Measurements from ENCODE around the gene PRLR. TPM values are rescaled to one million over a fixed set of nuclear protein-coding genes. Genes with fewer than 3 reads are reported as not detected.

The PRLR gene
- total and polyA plus RNA-seq, 2 of the 13 experiments (the other 11 are each of a cell fraction or from before 2014, with no cell fraction given) = 12.2 to 13.3 TPM

DNA sequence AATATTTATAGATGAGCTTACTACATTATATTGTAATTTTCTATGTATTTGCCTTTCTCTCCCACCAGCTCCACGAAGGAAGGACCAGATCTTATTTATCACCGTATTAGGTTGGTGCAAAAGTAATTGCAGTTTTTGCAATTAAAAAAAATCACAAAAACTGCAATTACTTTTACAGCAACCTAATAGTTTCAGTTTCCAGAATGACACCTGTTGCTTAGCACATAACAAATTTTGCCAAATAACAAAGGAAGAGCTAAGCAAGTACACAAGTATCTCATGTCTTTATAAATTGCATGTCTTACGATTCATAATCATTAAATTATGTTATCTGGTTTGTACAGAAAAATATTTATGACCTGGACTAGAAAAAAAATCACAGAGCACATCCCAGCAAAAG is 228.4 kb downstream of the PRLR start (continued):
- TF ChIP-seq, protein P1, sequence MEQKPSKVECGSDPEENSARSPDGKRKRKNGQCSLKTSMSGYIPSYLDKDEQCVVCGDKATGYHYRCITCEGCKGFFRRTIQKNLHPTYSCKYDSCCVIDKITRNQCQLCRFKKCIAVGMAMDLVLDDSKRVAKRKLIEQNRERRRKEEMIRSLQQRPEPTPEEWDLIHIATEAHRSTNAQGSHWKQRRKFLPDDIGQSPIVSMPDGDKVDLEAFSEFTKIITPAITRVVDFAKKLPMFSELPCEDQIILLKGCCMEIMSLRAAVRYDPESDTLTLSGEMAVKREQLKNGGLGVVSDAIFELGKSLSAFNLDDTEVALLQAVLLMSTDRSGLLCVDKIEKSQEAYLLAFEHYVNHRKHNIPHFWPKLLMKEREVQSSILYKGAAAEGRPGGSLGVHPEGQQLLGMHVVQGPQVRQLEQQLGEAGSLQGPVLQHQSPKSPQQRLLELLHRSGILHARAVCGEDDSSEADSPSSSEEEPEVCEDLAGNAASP (CRISPR knock-in tag; IDR thresholded peaks at IDR 0.05; ENCODE audit: borderline replicate concordance) = no peak
- TF ChIP-seq PATZ1 (CRISPR knock-in tag; IDR thresholded peaks at IDR 0.05) = no peak
- TF ChIP-seq YEATS2 (CRISPR knock-in tag; IDR thresholded peaks at IDR 0.05; ENCODE audit: borderline replicate concordance) = no peak
- TF ChIP-seq, protein P2, sequence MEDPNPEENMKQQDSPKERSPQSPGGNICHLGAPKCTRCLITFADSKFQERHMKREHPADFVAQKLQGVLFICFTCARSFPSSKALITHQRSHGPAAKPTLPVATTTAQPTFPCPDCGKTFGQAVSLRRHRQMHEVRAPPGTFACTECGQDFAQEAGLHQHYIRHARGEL (CRISPR knock-in tag; IDR thresholded peaks at IDR 0.05) = no peak
- no peak for TF ChIP-seq ZFP62 (CRISPR knock-in tag; IDR thresholded peaks at IDR 0.05)
- TF ChIP-seq ZNF552 (CRISPR knock-in tag; IDR thresholded peaks at IDR 0.05; ENCODE audit: borderline replicate concordance) = no peak

Other genes starting within 250 kb of the PRLR start
- 0.13 TPM in 1 of 2 replicates, not detected in the other for gene AGXT2, start 182.5 kb downstream of the PRLR start, total RNA-seq (2016; rRNA removed; fragmentation: Illumina TruSeq; extraction: Trizol)
- 0.04 and 0.05 TPM in 2 replicates for gene AGXT2, start 182.5 kb downstream of the PRLR start, polyA plus RNA-seq (2011; rRNA removed)